ENCODE measurements around the gene OR52M1.

GRCh38 chr11:4559527-4560440, 14.8 kb downstream of the OR52M1 start:
- TF ChIP-seq CTCF (conservative IDR thresholded peaks at IDR 0.05 in 1 of 2, IDR thresholded peaks at IDR 0.05 in 1 of 2; ENCODE audit: extremely low read depth in 1 of 2, insufficient read depth in 1 of 2, low read depth in 1 of 2, low read length in 2 of 2) (no peak), EZH2 (IDR thresholded peaks at IDR 0.05; ENCODE audit: borderline replicate concordance, low read length) (no peak)
